Endothelial cell of umbilical vein (primary cell): ENCODE results near the gene PPP1R7.

Experiments used
- EZH2 ChIP-seq: IDR thresholded peaks from 2 replicates; pipeline ENCODE4 v1.6.1; 2012; ENCODE audit warnings: borderline replicate concordance, low read depth, mild to moderate bottlenecking, moderate library complexity, low read length, inconsistent platforms; ENCODE audit not compliant: severe bottlenecking
- FOS ChIP-seq: IDR thresholded peaks from 2 replicates; pipeline ENCODE4 v1.6.1; 2011; ENCODE audit warnings: mild to moderate bottlenecking, low read length, moderate library complexity, borderline replicate concordance; ENCODE audit not compliant: insufficient read depth
- JUN ChIP-seq: IDR thresholded peaks from 2 replicates; pipeline ENCODE4 v1.6.1; 2011; ENCODE audit warnings: borderline replicate concordance, low read depth; ENCODE audit not compliant: insufficient read length, insufficient read depth
- MYC ChIP-seq: IDR thresholded peaks from one replicate; pipeline ENCODE4 v1.6.1; 2011; ENCODE audit warnings: mild to moderate bottlenecking, low read depth, low read length
- POLR2A ChIP-seq: IDR thresholded peaks from 2 replicates; pipeline ENCODE4 v1.6.1; 2012; ENCODE audit warnings: low read depth, mild to moderate bottlenecking, control low read depth, low read length
- POLR2AphosphoS5 ChIP-seq: IDR thresholded peaks from 2 replicates; pipeline ENCODE4 v1.6.1; 2012; ENCODE audit warnings: low read depth, mild to moderate bottlenecking, control low read depth, low read length, moderate library complexity; ENCODE audit not compliant: insufficient read depth
- TF ChIP-seq, protein P1 (sequence below), 2 donors: IDR thresholded peaks; 1 replicate in 1 of 2; 2 replicates in 1 of 2; pipeline ENCODE4 v1.5.1; 2011; ENCODE audit warnings: low read length in 2 of 2, mild to moderate bottlenecking in 2 of 2, moderate library complexity in 2 of 2, control low read depth in 1 of 2, inconsistent platforms in 1 of 2, low read depth in 1 of 2; ENCODE audit not compliant: insufficient read depth in 1 of 2; ENCODE audit errors: extremely low read depth in 1 of 2
- TF ChIP-seq, protein P2 (sequence below): IDR thresholded peaks from 2 replicates; pipeline ENCODE4 v1.6.1; 2011; ENCODE audit not compliant: insufficient read depth, insufficient read length

DNA sequence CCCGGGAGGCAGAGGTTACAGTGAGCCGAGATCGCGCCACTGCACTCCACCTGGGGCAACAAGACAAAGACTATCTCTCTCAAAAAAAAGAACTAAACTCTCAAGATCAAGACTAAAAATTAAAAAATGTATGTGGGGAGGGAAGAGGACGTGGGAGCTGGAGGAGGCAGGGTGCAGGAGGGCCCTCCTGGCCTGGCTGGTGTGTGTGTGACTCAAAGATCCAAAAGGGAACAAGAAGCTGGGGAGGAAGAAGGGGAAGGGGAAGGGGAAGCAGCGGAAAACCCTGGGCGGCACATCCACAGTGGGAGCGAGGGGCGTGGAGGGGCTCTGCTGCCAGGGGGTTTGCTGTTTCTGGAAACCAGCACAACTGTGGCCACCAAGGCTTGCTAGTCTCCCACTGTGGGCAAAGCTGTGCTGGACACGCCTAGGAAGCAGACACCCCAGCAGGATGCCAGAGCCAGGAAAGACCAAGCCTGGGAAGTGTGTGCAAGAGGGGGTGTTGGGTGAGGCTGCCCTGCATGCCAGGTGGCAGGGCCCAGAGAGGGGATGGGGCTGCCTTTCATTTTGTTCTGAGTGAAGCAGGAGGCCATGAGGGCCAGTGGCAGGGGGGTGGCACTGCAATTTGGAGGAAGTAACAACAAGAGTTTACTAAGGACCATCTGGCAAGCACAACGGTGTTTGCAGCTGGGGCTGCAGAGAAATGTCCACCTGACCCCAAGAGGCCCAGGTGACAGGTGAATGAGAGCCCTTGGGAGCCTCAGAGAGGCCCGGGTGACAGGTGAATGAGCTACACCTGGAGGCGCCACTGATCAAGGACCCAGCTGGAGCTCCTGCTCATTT, 82.7 kb downstream of the PPP1R7 start:
- no peak for TF ChIP-seq POLR2AphosphoS5
- TF ChIP-seq MYC, result no peak
- TF ChIP-seq, protein P1, sequence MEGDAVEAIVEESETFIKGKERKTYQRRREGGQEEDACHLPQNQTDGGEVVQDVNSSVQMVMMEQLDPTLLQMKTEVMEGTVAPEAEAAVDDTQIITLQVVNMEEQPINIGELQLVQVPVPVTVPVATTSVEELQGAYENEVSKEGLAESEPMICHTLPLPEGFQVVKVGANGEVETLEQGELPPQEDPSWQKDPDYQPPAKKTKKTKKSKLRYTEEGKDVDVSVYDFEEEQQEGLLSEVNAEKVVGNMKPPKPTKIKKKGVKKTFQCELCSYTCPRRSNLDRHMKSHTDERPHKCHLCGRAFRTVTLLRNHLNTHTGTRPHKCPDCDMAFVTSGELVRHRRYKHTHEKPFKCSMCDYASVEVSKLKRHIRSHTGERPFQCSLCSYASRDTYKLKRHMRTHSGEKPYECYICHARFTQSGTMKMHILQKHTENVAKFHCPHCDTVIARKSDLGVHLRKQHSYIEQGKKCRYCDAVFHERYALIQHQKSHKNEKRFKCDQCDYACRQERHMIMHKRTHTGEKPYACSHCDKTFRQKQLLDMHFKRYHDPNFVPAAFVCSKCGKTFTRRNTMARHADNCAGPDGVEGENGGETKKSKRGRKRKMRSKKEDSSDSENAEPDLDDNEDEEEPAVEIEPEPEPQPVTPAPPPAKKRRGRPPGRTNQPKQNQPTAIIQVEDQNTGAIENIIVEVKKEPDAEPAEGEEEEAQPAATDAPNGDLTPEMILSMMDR (IDR thresholded peaks at IDR 0.05; ENCODE audit: extremely low read depth in 1 of 2, insufficient read depth in 1 of 2, low read depth in 1 of 2, low read length in 2 of 2), result no peak
- TF ChIP-seq EZH2, result no peak
- TF ChIP-seq POLR2A, result no peak
- TF ChIP-seq, protein P2, sequence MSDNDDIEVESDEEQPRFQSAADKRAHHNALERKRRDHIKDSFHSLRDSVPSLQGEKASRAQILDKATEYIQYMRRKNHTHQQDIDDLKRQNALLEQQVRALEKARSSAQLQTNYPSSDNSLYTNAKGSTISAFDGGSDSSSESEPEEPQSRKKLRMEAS, result no peak
- no peak for TF ChIP-seq FOS
- TF ChIP-seq JUN, result no peak
